H1 (cell line): ENCODE results near the gene ING1. TPM values are rescaled to one million over a fixed set of nuclear protein-coding genes. Genes with fewer than 3 reads are reported as not detected.

Experiments used
- ASH2L ChIP-seq: fragments of 200-600, 300-600 bp; sonication (generic); IDR thresholded peaks from one replicate; pipeline ENCODE4 v1.7.1; 2017; ENCODE audit warnings: low read length
- TCF12 ChIP-seq: IDR thresholded peaks from 2 replicates; pipeline ENCODE4 v1.6.1; 2011; ENCODE audit warnings: low read depth, mild to moderate bottlenecking, low read length
- polyA plus RNA-seq, 7 experiments: library from polyadenylated mRNA; depleted of rRNA in 3 of 7; stranded (reverse) in 5 of 7; unstranded in 2 of 7; fragments of >200 nt in 5 of 7; fragments of 200-250 nt in 2 of 7; gene quantifications; 1 replicate in 5 of 7; 2 replicates in 1 of 7; 4 replicates in 1 of 7; pipeline versions ENCODE4 v1.2.1 to v1.2.3, GENCODE V29; 2011 to 2013; ENCODE audit warnings: missing spikeins in 2 of 7, mixed read lengths in 2 of 7
- total RNA-seq: library from RNA; stranded (reverse); fragmentation: NEBNext Ultra II Directional; extraction: Animal tissue kit (Norgen Biotek cat#: 25700); gene quantifications from 2 replicates; pipeline ENCODE4 v1.2.1, GENCODE V29; 2021

ING1 gene
- total and polyA plus RNA-seq, 2 of the 8 experiments (the other 6 are each of a cell fraction or from before 2014, with no cell fraction given), result 22.3 to 26.6 TPM

DNA sequence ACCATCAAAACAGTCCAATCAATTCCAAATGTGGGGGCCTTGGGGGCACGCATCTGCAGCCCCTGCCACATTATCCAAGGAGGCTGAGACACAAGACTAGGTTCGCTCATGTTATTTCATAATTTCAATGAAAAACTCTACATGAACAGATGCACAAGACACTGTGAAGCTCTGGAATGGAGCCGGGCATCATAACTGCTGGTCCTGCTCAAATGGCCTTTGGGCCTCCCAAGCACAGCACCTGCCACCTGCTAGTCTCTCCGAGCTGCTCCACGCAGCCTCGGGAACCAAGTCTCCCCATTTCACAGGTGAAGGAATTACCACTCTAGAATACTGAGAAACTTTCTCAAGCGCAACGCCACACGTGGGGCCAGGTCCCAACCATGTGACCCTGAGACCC lies 24.5 kb upstream of the ING1 start (continued):
- no peak for TF ChIP-seq TCF12
- TF ChIP-seq ASH2L, result no peak
